CD4-positive, alpha-beta T cell treated with Interferon gamma for 1 hour (primary cell): ENCODE measurements around the gene DMRTC2.

Experiments used
- DNase-seq: peaks from one replicate; pipeline ENCODE4 v3.0.0-alpha.2; 2020

Gene DMRTC2

GRCh38 chr19:41847351-41848105 is 2.7 kb downstream of the DMRTC2 start:
- no peak for DNase-seq

DNA sequence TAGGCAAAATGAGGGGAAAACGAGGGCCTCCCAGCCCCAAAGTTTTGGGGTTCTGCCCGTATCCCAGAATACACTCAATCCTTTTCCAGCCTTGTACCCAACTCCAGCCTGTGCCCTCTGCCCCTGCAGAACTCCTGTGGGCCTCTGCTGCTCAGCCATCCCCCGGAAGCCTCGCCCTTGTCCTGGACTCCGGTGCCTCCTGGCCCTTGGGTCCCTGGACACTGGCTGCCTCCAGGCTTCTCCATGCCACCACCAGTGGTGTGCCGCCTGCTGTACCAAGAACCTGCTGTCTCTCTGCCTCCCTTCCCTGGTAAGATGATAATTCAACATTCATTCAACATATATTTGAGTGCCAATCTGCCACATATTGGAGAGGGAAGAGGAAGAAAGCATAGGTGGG is 3.8 kb downstream of the DMRTC2 start:
- DNase-seq = no peak

- no peak for DNase-seq
These were observed 4.2 kb downstream of the DMRTC2 start for GRCh38 chr19:41849067-41849466.

GRCh38 chr19:41850381-41850780 is 5.5 kb downstream of the DMRTC2 start:
- DNase-seq = no peak

- no peak for DNase-seq
These were observed 6.6 kb downstream of the DMRTC2 start for GRCh38 chr19:41851456-41851855.

- DNase-seq = no peak
These were observed 8.5 kb downstream of the DMRTC2 start for GRCh38 chr19:41853344-41853743.

GRCh38 chr19:41853768-41854167 is 8.9 kb downstream of the DMRTC2 start:
- DNase-seq = no peak

GRCh38 chr19:41859213-41859617 is 14.4 kb downstream of the DMRTC2 start:
- no peak for DNase-seq

DNA sequence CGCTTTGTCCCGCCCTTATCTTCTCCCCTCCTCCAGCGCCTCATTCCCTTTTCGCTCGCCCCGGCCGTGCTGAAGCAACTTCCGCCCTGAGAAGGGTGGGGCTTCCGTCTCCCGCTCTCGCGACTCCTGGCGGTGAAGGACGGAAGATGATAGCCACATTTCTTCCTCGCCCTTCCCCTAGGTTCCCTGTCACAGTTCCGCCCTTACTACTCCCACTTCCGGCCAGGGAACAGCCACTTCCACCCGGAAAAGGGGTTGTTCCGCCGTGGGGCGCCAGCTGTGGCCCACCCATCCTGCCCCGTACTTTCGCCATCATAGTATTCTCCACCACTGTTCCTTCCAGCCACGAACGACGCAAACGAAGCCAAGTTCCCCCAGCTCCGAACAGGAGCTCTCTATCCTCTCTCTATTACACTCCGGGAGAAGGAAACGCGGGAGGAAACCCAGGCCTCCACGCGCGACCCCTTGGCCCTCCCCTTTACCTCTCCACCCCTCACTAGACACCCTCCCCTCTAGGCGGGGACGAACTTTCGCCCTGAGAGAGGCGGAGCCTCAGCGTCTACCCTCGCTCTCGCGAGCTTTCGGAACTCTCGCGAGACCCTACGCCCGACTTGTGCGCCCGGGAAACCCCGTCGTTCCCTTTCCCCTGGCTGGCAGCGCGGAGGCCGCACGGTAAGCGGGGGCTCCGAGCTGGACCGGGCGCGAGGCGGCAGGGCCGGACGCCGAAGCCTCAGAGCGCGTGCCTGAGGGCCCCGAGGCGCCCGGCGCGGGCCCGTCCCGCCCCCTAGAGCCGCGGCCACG is 15.0 kb downstream of the DMRTC2 start, which contains the start of gene RPS19:
RPS19 (plus strand) TSS at position 638 of the 801 bp plus-strand sequence. CDS start 520 bp downstream, outside the sequence.
- DNase-seq = peak; percentile 97

DNA sequence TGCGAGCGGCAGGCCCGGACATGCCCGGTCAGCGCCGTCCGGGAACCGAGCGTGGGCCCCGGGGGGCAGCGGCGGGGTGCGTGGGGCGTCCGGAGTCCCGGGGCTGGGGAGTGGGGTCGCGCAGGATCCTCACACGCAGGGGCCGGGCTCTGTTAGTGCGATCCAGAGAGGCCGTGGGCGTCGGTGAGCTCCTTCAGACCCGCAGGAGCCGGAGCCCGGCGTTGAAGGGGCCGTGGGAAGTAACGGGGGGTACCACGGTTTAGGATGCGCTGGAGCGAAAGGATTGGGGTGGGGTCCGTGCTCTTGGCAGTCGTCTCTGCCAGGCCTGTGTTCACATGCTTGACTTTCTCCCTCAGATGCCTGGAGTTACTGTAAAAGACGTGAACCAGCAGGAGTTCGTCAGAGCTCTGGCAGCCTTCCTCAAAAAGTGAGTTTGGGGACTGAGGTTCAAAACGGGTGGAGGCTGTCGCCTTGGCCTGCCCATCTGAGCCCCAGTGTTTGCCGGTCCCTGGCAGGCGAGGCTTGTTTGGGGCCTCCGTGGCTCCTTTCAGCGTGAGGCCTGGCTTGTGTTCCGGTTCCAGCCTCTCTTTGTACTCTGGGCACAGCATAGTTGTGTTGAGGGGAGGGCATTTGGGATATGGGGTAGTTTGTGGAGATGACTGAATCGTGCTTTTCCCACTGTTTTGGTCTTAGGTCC is 15.7 kb downstream of the DMRTC2 start:
- no peak for DNase-seq

DNA sequence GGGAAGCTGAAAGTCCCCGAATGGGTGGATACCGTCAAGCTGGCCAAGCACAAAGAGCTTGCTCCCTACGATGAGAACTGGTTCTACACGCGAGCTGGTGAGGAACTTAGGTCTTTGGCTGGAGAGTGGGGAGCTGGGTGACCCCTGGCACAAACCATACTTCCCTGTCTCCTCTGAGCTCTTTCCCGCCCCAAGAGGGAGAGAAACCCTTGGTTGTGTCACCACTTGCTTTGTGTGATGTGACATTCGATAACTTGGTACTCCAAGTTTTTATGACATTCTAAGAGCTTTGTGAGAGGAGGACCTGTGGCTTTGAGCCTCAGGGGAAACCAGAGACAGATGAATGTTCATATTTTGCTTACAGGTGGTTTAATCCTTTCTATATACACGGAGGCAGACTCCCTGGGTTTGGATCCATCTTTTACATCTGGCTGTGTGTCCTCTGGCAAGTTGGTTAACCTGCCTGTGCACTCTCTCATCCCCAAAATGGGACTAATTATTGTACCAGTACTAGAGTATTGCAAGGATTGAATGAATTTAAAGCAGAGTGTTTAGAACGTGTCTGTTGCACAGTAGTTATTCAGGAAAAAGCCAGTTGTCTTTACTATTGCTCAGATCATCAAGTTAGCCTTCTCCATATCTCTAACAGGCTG is 16.4 kb downstream of the DMRTC2 start:
- no peak for DNase-seq

DNA sequence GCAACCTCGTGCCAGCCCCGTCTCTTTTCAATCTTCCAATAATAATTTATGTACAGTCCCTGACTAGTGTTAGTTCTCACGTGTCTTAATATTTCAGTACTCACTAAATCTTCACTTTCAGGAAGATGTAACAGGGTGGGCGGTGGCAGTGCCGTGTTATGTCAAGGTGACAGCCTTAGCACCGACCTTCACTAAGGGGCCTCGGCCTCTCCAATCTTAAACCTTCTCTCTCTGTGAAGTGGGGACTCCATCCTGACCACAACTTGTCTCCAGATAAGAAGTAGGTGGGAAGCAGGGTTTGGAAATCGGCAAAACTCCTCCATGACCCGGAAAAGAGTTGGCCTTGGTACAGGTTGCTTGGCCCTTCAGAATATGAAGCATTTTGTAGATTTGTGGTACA is 17.0 kb downstream of the DMRTC2 start:
- DNase-seq = no peak

- no peak for DNase-seq
These were observed 17.7 kb downstream of the DMRTC2 start for GRCh38 chr19:41862445-41862986.

GRCh38 chr19:41863209-41863931 is 18.5 kb downstream of the DMRTC2 start:
- DNase-seq = no peak

GRCh38 chr19:41864374-41864773 is 19.5 kb downstream of the DMRTC2 start:
- DNase-seq = no peak

DNA sequence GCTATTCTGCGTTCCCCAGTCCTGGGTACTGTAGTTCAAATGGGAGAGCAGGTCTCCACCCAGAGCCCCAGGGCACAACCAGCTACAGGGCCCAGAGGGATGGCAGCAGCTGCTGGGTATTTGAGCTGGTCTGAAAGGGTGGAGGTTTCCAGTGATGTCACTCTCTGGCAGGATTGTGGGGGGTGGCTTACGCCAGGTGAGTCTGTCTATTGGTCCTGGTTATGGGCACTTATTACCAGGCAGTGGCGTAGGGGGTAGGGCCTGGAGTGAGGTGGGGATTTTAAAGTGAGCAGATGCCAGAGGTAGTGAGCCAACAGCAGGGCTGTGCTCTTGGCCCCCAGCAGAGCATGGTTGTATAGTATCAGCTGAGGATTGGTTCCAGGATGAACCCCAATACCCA is 21.4 kb downstream of the DMRTC2 start:
- no peak for DNase-seq

GRCh38 chr19:41868120-41868988 is 23.5 kb downstream of the DMRTC2 start:
- no peak for DNase-seq

GRCh38 chr19:41868989-41869300 is 24.1 kb downstream of the DMRTC2 start:
- DNase-seq = no peak

GRCh38 chr19:41869374-41869955 is 24.6 kb downstream of the DMRTC2 start:
- no peak for DNase-seq

GRCh38 chr19:41870401-41870873 is 25.6 kb downstream of the DMRTC2 start:
- DNase-seq = no peak
